ENCODE measurements around the gene DYNLT4.

- TF ChIP-seq, protein P1, sequence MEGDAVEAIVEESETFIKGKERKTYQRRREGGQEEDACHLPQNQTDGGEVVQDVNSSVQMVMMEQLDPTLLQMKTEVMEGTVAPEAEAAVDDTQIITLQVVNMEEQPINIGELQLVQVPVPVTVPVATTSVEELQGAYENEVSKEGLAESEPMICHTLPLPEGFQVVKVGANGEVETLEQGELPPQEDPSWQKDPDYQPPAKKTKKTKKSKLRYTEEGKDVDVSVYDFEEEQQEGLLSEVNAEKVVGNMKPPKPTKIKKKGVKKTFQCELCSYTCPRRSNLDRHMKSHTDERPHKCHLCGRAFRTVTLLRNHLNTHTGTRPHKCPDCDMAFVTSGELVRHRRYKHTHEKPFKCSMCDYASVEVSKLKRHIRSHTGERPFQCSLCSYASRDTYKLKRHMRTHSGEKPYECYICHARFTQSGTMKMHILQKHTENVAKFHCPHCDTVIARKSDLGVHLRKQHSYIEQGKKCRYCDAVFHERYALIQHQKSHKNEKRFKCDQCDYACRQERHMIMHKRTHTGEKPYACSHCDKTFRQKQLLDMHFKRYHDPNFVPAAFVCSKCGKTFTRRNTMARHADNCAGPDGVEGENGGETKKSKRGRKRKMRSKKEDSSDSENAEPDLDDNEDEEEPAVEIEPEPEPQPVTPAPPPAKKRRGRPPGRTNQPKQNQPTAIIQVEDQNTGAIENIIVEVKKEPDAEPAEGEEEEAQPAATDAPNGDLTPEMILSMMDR (IDR thresholded peaks at IDR 0.05) = no peak
- TF ChIP-seq POLR2AphosphoS5 (IDR thresholded peaks at IDR 0.05) = no peak
- TF ChIP-seq POLR2A (IDR thresholded peaks at IDR 0.05) = no peak
Measured at GRCh38 chr1:44842486-44842861, 35.3 kb upstream of the DYNLT4 start.
